Kidney (tissue), 14 donors: ENCODE data around the gene SLC17A9. TPM values are rescaled to one million over a fixed set of nuclear protein-coding genes. Genes with fewer than 3 reads are reported as not detected.

Source experiments
- DNase-seq, 5 donors: peaks; one replicate each; pipeline ENCODE4 v3.0.0-alpha.2; 2013 to 2020
- FAIRE-seq: peaks from 2 replicates; lab custom pipeline; 2012; peaks lifted over from hg19 to GRCh38; lab: Jason Lieb, UNC
- H3K27ac ChIP-seq, 2 donors: one replicate each; pipeline ENCODE4 v1.7.0; 2013; ENCODE audit warnings: low read depth in 2 of 2, low read length in 2 of 2, inconsistent platforms in 1 of 2
- H3K27me3 ChIP-seq: one replicate; pipeline ENCODE4 v1.7.1; 2013; ENCODE audit warnings: low read length, inconsistent platforms; ENCODE audit not compliant: control insufficient read depth, insufficient read depth
- H3K36me3 ChIP-seq, 3 donors: one replicate each; pipeline versions ENCODE4 v1.7.0 to v1.7.1; 2013; ENCODE audit warnings: low read length in 3 of 3, control low read depth in 1 of 3, inconsistent platforms in 1 of 3; ENCODE audit not compliant: insufficient read depth in 3 of 3, control insufficient read depth in 2 of 3
- H3K4me1 ChIP-seq, 3 donors: one replicate each; pipeline versions ENCODE4 v1.7.0 to v1.7.1; 2013; ENCODE audit warnings: low read length in 3 of 3, inconsistent platforms in 1 of 3, low read depth in 1 of 3; ENCODE audit not compliant: control insufficient read depth in 2 of 3, insufficient read depth in 2 of 3
- H3K4me3 ChIP-seq, 3 donors: one replicate each; pipeline versions ENCODE4 v1.7.0 to v1.8.1; 2013; ENCODE audit warnings: low read length in 3 of 3, control low read depth in 1 of 3, inconsistent platforms in 1 of 3
- H3K9ac ChIP-seq, 3 donors: one replicate each; pipeline versions ENCODE4 v1.7.0 to v1.7.1; 2013; ENCODE audit warnings: low read length in 3 of 3, control low read depth in 1 of 3, inconsistent platforms in 1 of 3
- H3K9me3 ChIP-seq, 3 donors: one replicate each; pipeline versions ENCODE4 v1.7.0 to v1.7.1; 2013; ENCODE audit warnings: low read length in 3 of 3, control low read depth in 1 of 3, inconsistent platforms in 1 of 3; ENCODE audit not compliant: control insufficient read depth in 2 of 3, insufficient read depth in 1 of 3
- intact Hi-C: fragments of 100-400 bp; cut with DNase I; formaldehyde crosslinking; loops from one replicate; pipeline ENCODE4 v1.11.1; 2022
- polyA plus RNA-seq: library from polyadenylated mRNA; stranded (reverse); fragments of 350-450 nt; fragmentation: Illumina TruSeq; extraction: RNeasy Lipid Tissue Mini Kit (QIAGEN cat#74804); gene quantifications from one replicate; pipeline ENCODE4 v1.2.3, GENCODE V29; 2014; ENCODE audit warnings: low read depth, low replicate concordance; ENCODE audit not compliant: insufficient read depth
- total RNA-seq: library from RNA; stranded (reverse); fragmentation: NEBNext Ultra II Directional; extraction: Animal tissue kit (Norgen Biotek cat#: 25700); gene quantifications from one replicate; pipeline ENCODE4 v1.2.1, GENCODE V29; 2021
- TF ChIP-seq, protein P1 (sequence below): IDR thresholded peaks from 3 replicates; pipeline ENCODE4 v1.5.1; 2012; ENCODE audit warnings: mild to moderate bottlenecking, moderate library complexity, borderline replicate concordance; ENCODE audit not compliant: insufficient read depth; ENCODE audit errors: extremely low read depth
- donor health status: control.
- donor health status: control.
- donor health status: control.
- donor health status: control.
- donor health status: control.
- donor health status: DM: yes; HTN: yes; CAD: no.
- donor health status: Normal renal cell carcinoma (clear cell type).

Gene SLC17A9
- total and polyA plus RNA-seq, 2 donors from 2014 or later: 2.0 to 9.5 TPM

DNA sequence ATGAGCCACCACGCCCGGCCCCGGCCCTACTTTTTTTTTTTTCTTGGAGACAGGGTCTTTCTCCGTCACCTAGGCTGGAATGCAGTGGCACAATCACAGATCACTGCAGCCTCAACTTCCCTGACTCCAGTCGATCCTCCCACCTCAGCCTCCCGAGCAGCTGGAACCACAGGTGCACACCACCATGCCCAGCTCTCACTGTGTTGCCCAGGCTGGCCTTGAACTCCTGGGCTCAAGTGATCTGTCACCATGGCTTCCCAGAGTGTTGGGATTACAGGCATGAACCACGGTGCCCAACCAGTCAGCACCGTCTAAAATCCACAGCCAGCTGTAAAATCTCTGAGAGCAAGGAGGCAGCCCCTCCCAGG, 17.4 kb downstream of the SLC17A9 start:
- no peak overlapping the region for H3K27ac ChIP-seq

GRCh38 chr20:62970307-62971210, 18.1 kb downstream of the SLC17A9 start:
- TF ChIP-seq, protein P1, sequence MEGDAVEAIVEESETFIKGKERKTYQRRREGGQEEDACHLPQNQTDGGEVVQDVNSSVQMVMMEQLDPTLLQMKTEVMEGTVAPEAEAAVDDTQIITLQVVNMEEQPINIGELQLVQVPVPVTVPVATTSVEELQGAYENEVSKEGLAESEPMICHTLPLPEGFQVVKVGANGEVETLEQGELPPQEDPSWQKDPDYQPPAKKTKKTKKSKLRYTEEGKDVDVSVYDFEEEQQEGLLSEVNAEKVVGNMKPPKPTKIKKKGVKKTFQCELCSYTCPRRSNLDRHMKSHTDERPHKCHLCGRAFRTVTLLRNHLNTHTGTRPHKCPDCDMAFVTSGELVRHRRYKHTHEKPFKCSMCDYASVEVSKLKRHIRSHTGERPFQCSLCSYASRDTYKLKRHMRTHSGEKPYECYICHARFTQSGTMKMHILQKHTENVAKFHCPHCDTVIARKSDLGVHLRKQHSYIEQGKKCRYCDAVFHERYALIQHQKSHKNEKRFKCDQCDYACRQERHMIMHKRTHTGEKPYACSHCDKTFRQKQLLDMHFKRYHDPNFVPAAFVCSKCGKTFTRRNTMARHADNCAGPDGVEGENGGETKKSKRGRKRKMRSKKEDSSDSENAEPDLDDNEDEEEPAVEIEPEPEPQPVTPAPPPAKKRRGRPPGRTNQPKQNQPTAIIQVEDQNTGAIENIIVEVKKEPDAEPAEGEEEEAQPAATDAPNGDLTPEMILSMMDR: no peak
- Histone ChIP-seq H3K27me3 (peaks cover 9% of the 10 kb centered on the region), H3K27ac (no peak overlapping the region), H3K9ac (no peak overlapping the region), H3K9me3 (no peaks in the 10 kb centered on the region), H3K4me3 (no peak overlapping the region), H3K4me1 (peaks cover 0 to 2% (median 0%) of the 10 kb centered on the region in 3 donors), H3K36me3 (no peaks in the 10 kb centered on the region)
- intact Hi-C loops: no loop called here
- no peak for DNase-seq
- FAIRE-seq: no peak

More for the DNA sequence above, 17.4 kb downstream of the SLC17A9 start:
- TF ChIP-seq, protein P1: no peak
- intact Hi-C loops: no loop called here
- Histone ChIP-seq H3K4me1 (peaks cover 0 to 2% (median 0%) of the 10 kb centered on the region in 3 donors), H3K27me3 (peaks cover 9% of the 10 kb centered on the region), H3K4me3 (no peak overlapping the region), H3K9me3 (no peaks in the 10 kb centered on the region), H3K36me3 (no peaks in the 10 kb centered on the region), H3K9ac (no peak overlapping the region)
- no peak for DNase-seq
- FAIRE-seq: no peak

DNA sequence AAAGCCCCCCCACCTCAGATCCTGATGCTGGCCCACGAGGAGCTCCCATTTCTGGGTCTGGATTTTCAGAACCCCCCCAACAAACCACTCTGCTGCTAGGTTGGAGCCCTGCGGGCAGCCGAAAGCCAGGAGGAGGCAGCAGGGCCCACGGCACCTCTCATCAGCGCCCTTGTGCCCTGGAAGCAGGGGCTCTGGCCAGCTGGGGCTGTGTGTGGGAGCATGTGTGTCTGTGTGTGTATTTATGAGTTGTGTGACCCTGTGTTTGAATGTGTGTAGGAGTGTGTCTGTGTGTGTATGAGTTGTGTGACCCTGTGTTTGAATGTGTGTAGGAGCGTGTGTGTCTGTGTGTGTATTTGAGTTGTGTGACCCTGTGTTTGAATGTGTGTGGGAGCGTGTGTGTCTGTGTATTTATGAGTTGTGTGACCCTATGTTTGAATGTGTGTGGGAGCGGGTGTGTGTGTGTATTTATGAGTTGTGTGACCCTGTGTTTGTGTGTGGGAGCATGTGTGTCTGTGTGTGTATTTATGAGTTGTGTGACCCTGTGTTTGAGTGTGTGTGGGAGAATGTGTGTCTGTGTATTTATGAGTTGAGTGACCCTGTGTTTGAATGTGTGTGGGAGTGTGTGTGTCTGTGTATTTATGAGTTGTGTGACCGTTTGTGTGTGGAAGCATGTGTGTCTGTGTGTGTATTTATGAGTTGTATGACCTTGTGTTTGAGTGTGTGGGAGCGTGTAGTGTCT, 18.9 kb downstream of the SLC17A9 start:
- Histone ChIP-seq H3K27me3 (peaks cover 9% of the 10 kb centered on the region), H3K9me3 (no peaks in the 10 kb centered on the region), H3K4me1 (peaks cover 0 to 2% (median 0%) of the 10 kb centered on the region in 3 donors), H3K36me3 (no peaks in the 10 kb centered on the region), H3K27ac (no peak overlapping the region), H3K9ac (no peak overlapping the region), H3K4me3 (no peak overlapping the region)
- no peak for FAIRE-seq
- TF ChIP-seq, protein P1: no peak
- DNase-seq: no peak
- intact Hi-C loops: no loop called here
